Memory B cell (primary cell): ENCODE measurements around the gene GABARAPL1.
"Not testable (repeated sequence)": the region's sequence is repeated elsewhere in the genome, so short reads cannot be mapped to it uniquely, and the experiment has no call there.

Experiments used
- ATAC-seq: fragments of 150-1000 bp; cut with Tn5 transposase; 2 replicates; pipeline ENCODE4 v1.10.0; 2021; ENCODE audit warnings: low read depth, mild to moderate bottlenecking, moderate library complexity
- DNase-seq, 2 donors: peaks; one replicate each; pipeline ENCODE4 v3.0.0; 2022; ENCODE audit warnings: low spot score in 2 of 2
- H3K27ac Mint-ChIP-seq: one replicate; pipeline ENCODE4 v1.8.0; 2022; ENCODE audit warnings: mild to moderate bottlenecking, moderate library complexity, mixed read lengths
- H3K27me3 Mint-ChIP-seq: one replicate; pipeline ENCODE4 v1.8.0; 2022; ENCODE audit warnings: mixed read lengths
- H3K36me3 Mint-ChIP-seq: one replicate; pipeline ENCODE4 v1.8.0; 2022; ENCODE audit warnings: mild to moderate bottlenecking, mixed read lengths
- H3K4me1 Mint-ChIP-seq: one replicate; pipeline ENCODE4 v1.8.0; 2022; ENCODE audit warnings: mixed read lengths
- H3K4me3 Mint-ChIP-seq: one replicate; pipeline ENCODE4 v1.8.0; 2022; ENCODE audit warnings: mild to moderate bottlenecking, moderate library complexity, mixed read lengths
- H3K9me3 Mint-ChIP-seq: one replicate; pipeline ENCODE4 v1.8.0; 2022; ENCODE audit warnings: mixed read lengths

Gene GABARAPL1

DNA sequence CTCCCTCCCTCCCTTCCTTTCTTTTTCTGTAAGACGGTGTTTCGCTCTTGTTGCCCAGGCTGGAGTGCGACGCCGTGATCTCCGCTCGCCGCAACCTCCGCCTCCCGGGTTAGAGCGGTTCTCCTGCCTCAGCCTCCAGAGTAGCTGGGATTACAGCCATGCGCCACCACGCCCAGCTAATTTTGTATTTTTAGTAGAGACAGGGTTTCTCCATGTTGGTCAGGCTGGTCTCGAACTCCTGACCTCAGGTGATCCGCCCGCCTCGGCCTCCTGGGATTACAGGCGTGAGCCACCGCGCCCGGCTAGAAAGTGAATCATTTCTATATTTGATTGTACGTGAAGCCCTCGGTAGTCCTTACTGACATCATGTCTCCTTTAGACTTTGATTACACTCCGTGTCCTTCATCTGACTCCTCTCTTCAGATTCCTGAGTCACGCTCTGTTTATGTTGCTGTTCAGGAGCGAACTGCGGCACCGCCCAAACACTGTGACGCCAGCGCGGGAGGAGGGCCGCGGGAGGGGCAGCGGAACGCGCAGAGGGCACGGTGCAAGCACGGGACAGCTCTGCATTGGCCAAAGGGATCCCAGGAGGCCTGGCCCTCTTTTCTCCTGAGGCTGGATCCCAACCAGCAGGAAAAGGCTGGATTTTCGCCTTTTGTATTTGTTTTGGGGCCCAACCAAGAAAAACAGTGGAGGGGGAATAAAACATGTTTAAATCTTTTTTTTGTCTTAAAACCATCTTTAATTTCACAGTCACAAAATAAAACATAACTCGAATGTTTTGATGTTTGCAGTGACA lies 538 bp upstream of the GABARAPL1 start:
- no peaks in the 10 kb centered on the region for H3K36me3 Mint-ChIP-seq
- DNase-seq (peak; percentile 38 to 55), ATAC-seq (peak; percentile 57)
- peaks cover 9% of the 10 kb centered on the region for H3K27me3 Mint-ChIP-seq
- H3K27ac Mint-ChIP-seq: peak overlapping the region; percentile 72
- H3K4me1 Mint-ChIP-seq: peaks cover 12% of the 10 kb centered on the region
- H3K9me3 Mint-ChIP-seq: no peaks in the 10 kb centered on the region
- H3K4me3 Mint-ChIP-seq: peak overlapping the region; percentile 95

DNA sequence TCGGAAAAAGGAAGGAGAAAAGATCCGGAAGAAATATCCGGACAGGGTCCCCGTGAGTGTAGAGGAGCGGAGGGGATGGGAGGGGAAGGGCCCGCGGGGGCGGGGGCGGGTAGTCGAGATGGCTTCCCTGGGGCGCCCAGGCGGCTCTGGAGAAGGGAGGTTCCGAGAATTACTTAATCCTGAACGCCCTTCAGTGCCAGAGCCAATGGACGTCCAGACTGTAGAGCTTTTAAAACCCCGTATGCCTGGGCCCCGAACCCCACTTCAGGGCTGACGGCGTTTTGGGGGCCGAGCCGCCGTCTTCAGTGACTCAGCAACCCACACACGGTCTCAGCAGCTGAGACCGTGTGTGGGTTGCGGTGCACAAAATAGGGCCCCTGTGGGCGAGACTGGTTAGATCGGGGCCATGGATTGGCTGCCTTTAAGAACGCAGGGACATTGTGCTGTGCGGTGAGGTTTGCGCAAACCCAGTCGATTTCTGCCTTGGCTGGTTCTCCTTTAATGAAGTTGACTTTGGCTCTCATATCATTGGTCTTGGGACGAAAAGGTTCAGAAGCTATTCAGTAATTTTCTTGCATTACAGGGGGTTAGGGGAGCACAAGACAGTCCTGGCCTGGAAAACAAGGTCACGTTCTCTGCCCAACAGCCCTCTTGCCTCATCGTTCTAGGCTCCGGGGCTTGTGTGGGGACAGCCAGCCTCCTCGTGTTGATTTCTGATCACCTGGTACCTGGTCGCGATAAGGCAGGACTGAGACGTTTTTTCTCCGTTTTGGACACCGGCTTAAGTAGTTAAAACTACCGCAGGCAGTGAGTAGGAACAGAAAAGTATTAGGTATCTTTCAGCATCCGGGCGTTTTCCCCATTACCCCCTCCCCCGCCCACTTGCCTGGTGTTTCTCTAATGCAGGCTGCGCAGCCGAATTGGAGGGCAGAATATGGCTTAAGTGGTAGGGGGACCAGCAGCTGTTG lies 775 bp downstream of the GABARAPL1 start:
- DNase-seq (peak in 1 of 2 donors; percentile 10), ATAC-seq (peak; percentile 66)
- H3K4me1 Mint-ChIP-seq: peaks cover 12% of the 10 kb centered on the region
- no peaks in the 10 kb centered on the region for H3K9me3 Mint-ChIP-seq
- H3K36me3 Mint-ChIP-seq: no peaks in the 10 kb centered on the region
- peaks cover 9% of the 10 kb centered on the region for H3K27me3 Mint-ChIP-seq
- H3K27ac Mint-ChIP-seq: peak overlapping the region; percentile 58
- H3K4me3 Mint-ChIP-seq: peak overlapping the region; percentile 95

DNA sequence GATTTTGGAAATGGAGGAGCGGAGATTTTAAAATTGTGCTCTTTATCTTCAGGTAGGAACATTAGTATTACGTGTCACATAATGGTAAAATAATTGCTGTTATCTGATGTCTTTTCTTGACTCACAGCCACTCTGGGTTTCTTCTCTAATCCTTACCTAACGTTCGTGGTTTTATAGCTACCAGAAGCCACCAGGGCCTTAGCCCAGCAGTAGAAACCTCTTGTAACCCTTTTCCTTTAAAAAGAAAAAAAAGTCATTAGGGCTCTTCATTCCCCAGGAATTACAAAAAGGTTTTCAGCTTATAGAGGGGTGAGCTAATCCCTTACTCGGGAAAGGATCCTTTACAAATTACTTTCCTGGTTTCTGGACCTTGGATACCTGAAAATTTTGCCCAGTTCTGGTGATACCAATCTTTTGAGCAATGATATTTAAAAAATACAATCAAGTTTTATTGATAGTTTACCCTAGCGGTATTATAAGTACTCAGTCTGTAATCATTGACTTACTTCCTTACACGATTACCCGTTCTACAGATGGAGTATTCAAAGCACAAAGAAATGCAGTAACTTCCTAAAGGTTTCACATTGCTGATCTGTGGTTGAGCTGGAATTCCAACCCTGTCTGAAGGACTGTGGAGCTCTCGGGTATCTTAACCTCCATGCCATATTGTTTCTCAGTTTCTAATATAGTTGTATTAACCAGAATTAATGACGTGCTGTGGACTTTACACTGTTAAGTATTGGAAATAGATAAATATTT lies 1.6 kb downstream of the GABARAPL1 start:
- no peak overlapping the region for H3K4me3 Mint-ChIP-seq
- H3K36me3 Mint-ChIP-seq: no peaks in the 10 kb centered on the region
- ATAC-seq (no peak), DNase-seq (no peak)
- no peaks in the 10 kb centered on the region for H3K9me3 Mint-ChIP-seq
- peaks cover 9% of the 10 kb centered on the region for H3K27me3 Mint-ChIP-seq
- H3K27ac Mint-ChIP-seq: no peak overlapping the region
- peaks cover 12% of the 10 kb centered on the region for H3K4me1 Mint-ChIP-seq

DNA sequence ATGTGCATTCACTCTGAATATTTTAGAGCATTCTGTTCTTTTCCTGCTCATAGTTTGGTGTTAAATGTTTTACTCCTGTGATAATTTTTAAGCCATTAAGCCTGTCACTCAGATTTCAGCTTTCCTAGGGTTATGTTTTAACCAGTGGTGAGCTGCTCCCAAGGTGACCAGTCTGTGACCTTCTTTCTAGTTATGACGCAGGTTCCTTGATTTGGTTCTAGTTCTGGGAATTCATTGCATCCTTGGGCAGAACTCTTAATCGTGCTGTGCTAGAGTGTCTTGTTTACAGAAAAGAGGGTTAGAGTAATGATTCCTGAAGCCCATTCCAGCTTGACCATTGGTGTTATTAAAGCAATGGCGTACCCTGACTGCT lies 2.2 kb downstream of the GABARAPL1 start:
- Mint-ChIP-seq H3K27me3 (peaks cover 9% of the 10 kb centered on the region), H3K27ac (no peak overlapping the region), H3K9me3 (no peaks in the 10 kb centered on the region), H3K36me3 (no peaks in the 10 kb centered on the region), H3K4me3 (no peak overlapping the region), H3K4me1 (peaks cover 12% of the 10 kb centered on the region)
- DNase-seq: no peak
- no peak for ATAC-seq

DNA sequence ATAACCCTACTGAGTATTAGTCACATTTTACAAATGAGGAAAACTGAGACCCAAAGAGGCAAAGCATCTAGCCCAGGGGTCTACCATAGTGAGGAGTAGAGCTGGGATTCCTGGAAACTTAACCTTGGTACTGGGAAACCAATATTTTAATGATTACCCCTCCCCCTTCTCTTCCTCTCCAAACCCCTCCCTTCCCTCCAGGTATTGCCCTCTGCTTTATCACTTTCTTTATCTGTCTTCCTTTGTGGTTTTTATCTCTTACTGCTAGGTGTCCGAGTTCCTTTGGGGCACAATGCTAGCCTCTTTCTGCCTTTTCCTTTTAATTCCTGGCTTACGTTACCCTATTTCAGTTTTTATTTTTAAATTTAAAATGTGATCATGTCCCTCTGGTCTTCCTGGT lies 2.8 kb downstream of the GABARAPL1 start:
- DNase-seq (no peak), ATAC-seq (no peak)
- no peaks in the 10 kb centered on the region for H3K9me3 Mint-ChIP-seq
- H3K36me3 Mint-ChIP-seq: no peaks in the 10 kb centered on the region
- H3K4me1 Mint-ChIP-seq: peaks cover 12% of the 10 kb centered on the region
- H3K27me3 Mint-ChIP-seq: peaks cover 9% of the 10 kb centered on the region
- no peak overlapping the region for H3K4me3 Mint-ChIP-seq
- no peak overlapping the region for H3K27ac Mint-ChIP-seq

DNA sequence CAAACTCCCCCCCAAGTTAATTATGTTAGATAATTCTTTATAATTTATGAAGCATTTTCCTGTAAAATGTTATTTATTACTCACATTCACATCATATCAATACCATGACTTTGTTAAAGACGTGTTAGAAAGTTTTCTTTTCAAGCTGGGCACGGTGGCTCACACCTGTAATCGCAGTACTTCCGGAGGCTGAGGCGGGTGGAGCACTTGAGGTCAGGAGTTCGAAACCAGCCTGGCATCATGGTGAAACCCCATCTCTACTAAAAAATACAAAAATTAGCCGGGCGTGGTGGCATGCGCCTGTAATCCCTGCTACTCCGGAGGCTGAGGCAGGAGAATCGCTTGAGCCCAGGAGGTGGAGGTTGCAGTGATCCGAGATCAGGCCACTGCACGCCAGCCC lies 3.3 kb downstream of the GABARAPL1 start:
- ATAC-seq, H3K4me3 Mint-ChIP-seq, H3K27me3 Mint-ChIP-seq, DNase-seq, H3K27ac Mint-ChIP-seq, H3K36me3 Mint-ChIP-seq, H3K9me3 Mint-ChIP-seq: not testable (repeated sequence)
- H3K4me1 Mint-ChIP-seq: peaks cover 12% of the 10 kb centered on the region

DNA sequence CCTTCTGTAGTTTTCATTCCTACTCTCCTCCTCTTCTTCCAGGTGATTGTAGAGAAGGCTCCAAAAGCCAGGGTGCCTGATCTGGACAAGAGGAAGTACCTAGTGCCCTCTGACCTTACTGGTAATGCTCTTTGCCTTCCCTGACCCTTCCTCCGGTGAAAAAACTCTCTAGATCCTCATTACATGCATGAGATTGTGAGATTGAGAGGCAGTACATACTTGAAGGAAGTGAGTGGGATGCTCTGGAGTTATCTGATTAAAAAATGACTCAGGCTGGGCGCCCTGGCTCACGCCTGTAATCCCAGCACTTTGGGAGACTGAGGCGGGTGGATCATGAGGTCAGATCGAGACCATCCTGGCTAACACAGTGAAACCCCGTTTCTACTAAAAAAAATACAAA lies 5.3 kb downstream of the GABARAPL1 start:
- ATAC-seq (no peak), DNase-seq (no peak)
- H3K36me3 Mint-ChIP-seq: no peaks in the 10 kb centered on the region
- peaks cover 8% of the 10 kb centered on the region for H3K4me1 Mint-ChIP-seq
- H3K4me3 Mint-ChIP-seq: no peak overlapping the region
- H3K27me3 Mint-ChIP-seq: peaks cover 6% of the 10 kb centered on the region
- H3K9me3 Mint-ChIP-seq: no peaks in the 10 kb centered on the region
- no peak overlapping the region for H3K27ac Mint-ChIP-seq

DNA sequence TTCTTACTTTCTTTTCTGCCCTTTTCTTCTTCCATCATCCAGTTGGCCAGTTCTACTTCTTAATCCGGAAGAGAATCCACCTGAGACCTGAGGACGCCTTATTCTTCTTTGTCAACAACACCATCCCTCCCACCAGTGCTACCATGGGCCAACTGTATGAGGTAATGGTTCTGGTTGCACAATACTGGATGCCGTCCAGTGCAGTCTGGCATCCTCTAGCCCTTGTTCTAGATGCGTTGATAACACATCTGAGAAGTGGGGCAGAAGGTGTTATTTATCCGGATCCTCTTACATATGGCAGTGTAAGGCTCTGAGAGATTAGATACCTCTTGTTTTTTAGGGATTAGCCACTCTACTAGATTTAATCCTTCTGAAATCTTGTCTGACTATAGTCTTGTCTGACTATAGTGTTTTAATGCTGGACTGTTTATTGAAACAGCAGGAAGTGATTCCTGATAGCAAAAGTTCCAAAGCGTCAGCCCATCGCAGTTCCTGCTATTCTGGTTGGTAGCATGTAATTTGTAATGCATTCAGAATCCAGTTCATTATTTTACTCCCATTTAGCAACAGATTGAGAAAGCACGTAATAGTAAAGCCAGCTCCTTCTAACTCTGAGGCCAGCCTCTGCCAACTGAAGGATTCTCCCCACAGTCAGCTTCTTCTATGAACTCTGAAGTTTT lies 7.9 kb downstream of the GABARAPL1 start:
- Mint-ChIP-seq H3K36me3 (no peaks in the 10 kb centered on the region), H3K27ac (no peak overlapping the region), H3K27me3 (peaks cover 4% of the 10 kb centered on the region), H3K4me1 (no peaks in the 10 kb centered on the region), H3K9me3 (no peaks in the 10 kb centered on the region), H3K4me3 (no peak overlapping the region)
- no peak for ATAC-seq
- DNase-seq: no peak

DNA sequence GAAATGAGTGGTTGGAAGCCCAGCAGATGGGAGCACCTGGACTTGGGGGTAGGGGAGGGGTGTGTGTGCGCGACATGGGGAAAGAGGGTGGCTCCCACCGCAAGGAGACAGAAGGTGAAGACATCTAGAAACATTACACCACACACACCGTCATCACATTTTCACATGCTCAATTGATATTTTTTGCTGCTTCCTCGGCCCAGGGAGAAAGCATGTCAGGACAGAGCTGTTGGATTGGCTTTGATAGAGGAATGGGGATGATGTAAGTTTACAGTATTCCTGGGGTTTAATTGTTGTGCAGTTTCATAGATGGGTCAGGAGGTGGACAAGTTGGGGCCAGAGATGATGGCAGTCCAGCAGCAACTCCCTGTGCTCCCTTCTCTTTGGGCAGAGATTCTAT lies 9.2 kb downstream of the GABARAPL1 start:
- no peak for DNase-seq
- Mint-ChIP-seq H3K27ac (no peak overlapping the region), H3K36me3 (no peaks in the 10 kb centered on the region), H3K4me1 (no peaks in the 10 kb centered on the region), H3K4me3 (no peak overlapping the region), H3K27me3 (peaks cover 4% of the 10 kb centered on the region), H3K9me3 (no peaks in the 10 kb centered on the region)
- ATAC-seq: no peak

DNA sequence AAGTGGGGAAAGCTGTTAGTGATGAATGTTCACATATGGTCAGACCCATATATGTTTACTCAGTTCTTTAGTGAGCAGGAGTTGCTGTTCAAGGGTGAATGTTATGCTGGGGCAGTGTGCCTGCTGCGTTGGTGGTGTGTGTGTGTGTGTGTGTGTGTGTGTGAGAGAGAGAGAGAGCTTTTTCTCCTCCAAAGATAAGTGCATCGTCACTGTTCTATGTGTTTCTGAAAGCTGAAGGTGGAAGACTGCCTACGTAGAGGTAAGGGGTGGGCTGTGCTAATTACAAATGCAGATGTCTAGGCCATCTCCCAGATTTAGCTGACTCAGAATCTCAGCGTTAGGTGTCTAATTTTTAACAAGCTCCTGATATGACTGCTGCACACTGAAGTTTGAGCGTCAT lies 10.5 kb downstream of the GABARAPL1 start:
- Mint-ChIP-seq H3K9me3 (no peaks in the 10 kb centered on the region), H3K27me3 (peaks cover 4% of the 10 kb centered on the region), H3K4me1 (no peaks in the 10 kb centered on the region), H3K27ac (no peak overlapping the region), H3K4me3 (no peak overlapping the region), H3K36me3 (no peaks in the 10 kb centered on the region)
- ATAC-seq (no peak), DNase-seq (no peak)

DNA sequence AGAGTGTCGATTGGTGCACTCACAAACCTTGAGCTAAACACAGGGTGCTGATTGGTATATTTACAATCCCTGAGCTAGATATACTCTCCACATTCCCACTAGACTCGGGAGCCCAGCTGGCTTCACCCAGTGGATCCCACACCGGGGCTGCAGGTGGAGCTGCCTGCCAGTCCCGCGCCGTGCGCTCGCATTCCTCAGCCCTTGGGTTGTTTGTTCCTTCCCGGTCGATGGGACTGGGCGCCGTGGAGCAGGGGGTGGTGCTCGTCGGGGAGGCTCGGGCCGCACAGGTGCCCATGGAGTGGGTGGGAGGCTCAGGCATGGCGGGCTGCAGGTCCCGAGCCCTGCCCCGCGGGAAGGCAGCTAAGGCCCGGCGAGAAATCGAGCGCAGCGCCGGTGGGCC lies 12.7 kb downstream of the GABARAPL1 start:
- not testable (repeated sequence) for DNase-seq

DNA sequence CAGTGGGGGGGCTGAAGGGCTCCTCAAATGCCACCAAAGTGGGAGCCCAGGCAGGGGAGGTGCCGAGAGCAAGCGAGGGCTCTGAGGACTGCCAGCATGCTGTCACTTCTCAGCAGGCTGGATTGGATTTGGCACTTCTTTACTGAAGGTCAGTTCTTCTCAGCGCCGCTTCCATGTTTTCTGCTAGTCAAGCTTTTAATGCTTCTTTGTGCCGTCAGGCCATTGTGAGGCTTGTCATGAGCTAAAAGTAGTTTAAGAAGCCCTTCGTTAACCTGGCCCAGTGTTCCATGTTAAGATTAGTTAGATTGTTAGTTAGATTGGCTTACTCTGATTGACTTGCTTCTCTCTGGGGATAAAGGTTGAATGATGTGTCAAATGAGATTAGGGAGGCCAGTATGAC lies 13.4 kb downstream of the GABARAPL1 start:
- Mint-ChIP-seq H3K27ac (no peak overlapping the region), H3K27me3 (peaks cover 4% of the 10 kb centered on the region), H3K4me3 (no peak overlapping the region), H3K36me3 (no peaks in the 10 kb centered on the region), H3K4me1 (no peaks in the 10 kb centered on the region), H3K9me3 (no peaks in the 10 kb centered on the region)
- no peak for ATAC-seq
- DNase-seq: no peak

More for the DNA sequence above, 12.7 kb downstream of the GABARAPL1 start:
- H3K27me3 Mint-ChIP-seq, H3K36me3 Mint-ChIP-seq, H3K4me3 Mint-ChIP-seq, H3K27ac Mint-ChIP-seq, H3K9me3 Mint-ChIP-seq, ATAC-seq, H3K4me1 Mint-ChIP-seq: not testable (repeated sequence)

DNA sequence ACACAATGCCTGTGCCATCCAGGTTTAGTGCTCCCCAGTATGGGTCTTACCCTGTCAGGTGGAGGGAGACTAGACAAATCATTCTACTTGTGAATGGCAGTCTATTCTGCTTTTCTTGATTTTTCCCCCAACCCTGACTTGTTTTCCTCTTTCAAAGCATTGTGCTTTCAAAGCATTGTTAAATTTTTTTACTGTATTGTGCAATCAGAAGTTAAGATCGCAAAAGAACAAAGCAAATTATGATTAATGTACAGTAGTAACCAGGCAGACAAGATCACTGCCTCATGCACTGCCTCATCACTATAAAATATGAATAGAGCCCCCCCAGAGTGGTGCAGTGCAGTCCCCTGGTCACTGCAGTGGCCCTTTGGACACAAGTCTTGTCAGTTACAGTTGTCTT lies 14.1 kb downstream of the GABARAPL1 start:
- Mint-ChIP-seq H3K27me3 (peaks cover 3% of the 10 kb centered on the region), H3K4me1 (no peaks in the 10 kb centered on the region), H3K27ac (no peak overlapping the region), H3K4me3 (no peak overlapping the region), H3K9me3 (no peaks in the 10 kb centered on the region), H3K36me3 (no peaks in the 10 kb centered on the region)
- ATAC-seq (no peak), DNase-seq (no peak)
